GM04503 (cell line): ENCODE measurements around the gene IL18R1.

Source experiments
- DNase-seq: peaks from one replicate; pipeline ENCODE4 v3.0.0-alpha.2; 2012; ENCODE audit warnings: low read depth

IL18R1 gene

DNA sequence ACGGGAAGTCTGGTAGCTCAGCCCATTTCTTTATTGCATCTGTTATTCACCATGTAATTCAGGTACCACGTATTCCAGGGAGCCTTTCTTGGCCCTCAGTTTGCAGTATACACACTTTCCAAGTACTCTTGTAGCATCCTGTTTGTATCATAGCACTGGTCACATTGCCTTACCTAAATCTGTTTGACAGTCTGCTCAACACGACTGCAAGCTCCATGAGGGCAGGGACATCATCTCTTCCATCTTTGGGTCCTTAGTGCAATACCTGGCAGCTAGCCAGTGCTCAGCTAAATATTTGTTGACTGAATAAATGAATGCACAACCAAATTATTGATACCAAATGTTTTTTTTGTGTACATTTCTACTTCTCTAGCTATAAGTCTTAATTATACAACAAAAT, 11.2 kb upstream of the IL18R1 start:
- DNase-seq: no peak

DNA sequence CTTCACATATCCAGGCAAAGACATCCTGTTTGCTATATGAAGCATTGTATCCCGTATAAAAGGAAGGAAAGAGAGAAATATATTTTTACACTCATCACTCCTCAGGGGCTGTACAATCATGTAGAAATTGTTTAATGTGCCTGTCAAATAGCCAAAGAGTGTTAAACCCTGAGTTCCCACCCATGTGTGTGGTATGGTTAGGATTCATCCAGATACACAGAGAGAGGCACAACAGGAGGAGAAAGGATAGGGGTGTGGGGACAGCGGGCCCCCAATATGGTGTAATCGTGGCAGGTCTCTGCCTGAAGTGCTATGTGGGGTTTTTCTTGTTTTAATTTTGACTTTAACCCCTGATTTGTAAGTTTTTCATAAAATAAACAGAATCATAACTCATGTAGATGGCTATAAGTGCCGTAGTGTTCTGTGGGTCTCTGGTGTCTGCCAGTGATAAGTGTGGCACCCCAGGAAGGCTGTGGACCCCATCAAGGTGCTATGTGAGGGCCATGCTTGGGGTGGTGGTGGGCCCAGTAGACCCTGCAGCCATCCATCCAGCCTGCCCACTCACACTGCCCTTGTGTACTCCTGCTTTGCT, 10.2 kb upstream of the IL18R1 start:
- no peak for DNase-seq

DNA sequence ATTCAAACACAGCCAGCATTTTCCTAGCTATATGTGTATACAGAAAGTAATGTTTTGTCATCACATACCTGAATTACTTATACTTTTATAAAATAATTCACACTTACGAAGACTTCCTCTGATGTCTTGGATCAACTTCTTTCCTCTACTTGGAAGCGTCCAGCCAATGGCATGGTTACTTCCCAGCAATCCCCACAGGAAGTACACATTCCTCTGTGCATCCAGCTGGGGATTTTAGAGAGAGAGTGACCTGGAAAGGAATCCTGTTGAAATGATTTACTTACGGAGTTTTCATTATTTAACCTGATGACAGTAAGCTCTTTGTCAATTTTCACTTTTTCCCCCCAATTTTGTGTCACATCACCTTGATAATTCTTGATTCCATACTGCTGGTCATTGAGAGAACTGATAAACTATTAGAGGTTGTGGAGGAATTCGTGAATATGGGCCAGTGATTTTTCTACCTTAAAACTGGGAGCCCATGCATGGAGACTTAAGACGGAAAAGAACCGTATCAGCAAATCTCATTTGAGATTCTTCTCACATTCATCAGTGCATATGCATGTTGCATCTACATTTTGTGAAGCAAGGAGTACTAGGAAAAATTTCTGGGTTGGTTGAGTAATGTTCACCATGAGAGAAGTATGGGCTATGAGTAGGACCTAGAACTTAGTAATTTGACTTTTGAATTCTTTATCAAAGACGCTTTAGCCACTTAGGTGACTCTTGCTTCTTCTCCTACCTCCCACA, 9.0 kb upstream of the IL18R1 start:
- no peak for DNase-seq

DNA sequence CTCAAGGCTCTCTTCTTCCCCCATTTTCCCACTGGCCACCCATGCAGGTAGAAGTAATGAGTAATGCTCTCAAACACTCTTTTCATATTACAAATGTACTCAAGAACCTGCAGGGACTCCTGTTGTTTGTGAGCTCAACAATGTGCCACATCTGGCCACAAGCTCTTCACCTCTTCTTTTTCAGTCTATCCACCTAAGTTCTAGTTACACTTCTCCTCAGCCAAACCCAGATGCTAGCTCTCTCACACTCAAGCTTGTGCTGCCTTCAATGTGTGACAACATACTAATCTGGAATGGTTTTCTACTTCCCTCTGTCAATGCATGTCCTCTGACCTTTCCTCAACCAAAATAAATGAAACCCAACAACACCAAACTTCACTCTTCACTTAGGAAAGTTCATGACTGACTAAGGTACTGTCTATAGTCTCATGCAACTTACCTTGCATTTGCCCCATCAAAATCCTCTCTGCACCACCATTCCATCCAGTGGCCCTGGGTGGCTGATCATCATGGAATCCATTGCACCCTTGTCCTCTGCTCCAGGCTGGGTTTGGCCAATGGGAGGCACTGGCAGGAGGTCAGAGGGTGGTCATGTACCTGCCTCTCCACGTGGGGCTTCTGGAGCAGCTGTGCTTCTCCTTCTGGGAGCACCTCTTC, 5.3 kb upstream of the IL18R1 start:
- DNase-seq: no peak

DNA sequence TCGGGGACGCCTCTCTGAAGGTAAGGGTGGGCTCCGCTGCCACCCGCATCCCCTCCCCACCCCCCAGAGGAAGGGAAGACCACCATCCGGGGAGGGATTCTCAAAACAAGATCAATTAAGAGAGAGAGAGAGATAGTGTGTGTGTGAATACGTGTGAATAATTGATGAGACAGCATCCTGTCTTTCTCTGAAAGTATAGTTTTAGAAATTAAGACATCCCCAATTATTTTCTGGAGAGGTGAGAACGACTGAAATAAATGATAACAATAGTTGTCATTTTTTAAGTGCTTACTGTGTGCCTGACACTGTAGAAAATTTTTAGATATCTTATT, 751 bp downstream of the IL18R1 start:
- no peak for DNase-seq

DNA sequence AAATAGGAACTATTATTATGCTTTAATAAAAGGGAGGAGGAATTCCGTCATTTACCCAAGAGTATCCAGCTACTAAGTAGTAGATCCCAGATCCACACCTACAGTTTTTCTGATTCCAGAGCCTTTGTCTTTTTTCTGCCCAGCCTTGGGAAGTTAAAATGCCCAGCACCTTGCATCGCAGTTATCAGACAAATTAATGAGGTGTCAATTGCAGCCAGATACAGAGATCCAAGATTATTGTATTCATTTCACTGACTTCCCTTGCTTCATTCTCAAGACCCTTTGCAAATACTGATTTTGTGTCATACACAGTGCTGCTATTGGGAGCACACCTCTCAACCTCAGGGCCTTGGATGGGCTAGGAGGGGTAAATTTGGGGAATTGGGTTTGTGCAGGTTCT, 1.1 kb downstream of the IL18R1 start:
- no peak for DNase-seq

DNA sequence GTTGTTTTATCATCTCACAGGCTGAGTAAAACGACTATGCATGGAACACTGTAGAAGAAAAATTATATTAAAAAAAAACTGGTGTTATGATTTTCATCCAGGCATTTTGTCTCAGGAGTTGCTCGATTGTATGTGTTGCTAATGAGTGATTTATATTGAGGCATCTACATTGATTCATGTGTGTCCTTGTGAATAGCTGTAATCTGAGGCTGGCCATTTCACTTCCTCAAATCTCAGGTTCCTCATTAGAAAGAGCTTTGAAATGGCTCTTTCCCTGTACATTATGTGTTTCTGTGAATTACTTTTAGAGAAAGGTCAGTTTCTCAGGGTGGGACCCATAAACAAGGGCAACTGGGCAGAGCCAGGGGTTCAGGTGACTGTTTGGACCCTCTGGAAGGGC, 2.3 kb downstream of the IL18R1 start:
- DNase-seq: no peak

DNA sequence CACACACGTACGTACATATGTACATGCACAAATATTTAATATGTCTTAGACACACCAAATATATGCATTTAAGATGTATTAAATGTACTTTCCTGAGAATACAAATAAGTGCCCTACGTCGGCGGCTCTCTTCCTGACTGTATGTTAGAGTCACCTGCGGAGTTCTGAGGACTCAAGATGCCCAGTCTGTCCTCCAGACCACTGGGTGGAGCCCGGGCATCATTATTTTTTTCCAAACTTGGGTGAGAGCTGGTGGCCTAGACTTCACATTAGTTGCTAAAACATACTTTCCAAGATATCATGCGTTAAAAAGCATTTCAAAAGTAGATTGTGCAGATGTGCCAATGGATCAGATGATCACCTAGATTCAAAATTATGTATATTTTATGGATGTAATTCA, 2.9 kb downstream of the IL18R1 start:
- no peak for DNase-seq

DNA sequence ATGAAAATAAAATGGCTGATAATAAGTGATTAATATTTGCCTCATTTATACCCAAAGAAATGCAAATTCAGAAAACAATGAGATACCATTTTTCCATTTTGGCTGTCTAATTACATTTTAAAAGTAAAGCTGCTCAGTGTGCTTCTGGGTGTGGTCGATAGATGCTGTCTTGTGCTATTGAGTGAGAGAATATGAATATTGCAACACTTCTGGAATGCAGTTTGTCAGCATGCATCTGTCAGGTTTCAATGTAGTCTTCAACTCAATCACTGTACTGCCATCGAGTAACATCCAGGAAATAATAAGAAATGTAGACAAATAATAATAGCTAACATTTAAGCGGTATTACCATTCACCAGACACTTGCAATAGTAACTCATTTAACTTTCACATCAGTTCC, 3.9 kb downstream of the IL18R1 start:
- no peak for DNase-seq

DNA sequence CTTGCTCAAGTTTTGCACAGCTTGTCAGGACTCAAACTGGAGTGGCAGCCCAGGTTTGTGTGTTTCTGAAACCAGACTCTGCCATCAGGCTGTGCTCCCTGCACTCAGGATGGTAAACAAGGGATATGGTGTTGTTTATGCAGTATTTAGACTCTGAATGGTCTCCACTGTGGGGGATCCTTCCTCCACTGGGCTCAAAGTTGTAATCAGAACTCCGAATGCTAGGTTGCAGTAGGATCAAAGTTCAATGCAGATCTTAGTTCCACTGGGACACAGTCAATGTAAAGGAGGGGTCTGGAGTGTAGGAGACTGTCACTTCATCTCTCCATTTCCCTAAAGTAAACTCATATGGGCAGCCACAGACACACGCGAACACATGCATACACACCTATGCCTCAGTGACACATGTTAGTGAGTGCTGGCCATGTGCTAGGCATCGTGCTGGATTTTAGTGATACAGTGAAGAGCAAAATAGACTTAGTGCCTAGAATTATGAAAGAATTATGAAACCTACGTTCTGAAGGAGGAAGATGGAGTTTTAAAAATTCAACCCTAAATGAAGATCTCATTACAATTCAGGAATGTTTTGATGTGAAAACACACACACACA, 6.1 kb downstream of the IL18R1 start:
- no peak for DNase-seq

DNA sequence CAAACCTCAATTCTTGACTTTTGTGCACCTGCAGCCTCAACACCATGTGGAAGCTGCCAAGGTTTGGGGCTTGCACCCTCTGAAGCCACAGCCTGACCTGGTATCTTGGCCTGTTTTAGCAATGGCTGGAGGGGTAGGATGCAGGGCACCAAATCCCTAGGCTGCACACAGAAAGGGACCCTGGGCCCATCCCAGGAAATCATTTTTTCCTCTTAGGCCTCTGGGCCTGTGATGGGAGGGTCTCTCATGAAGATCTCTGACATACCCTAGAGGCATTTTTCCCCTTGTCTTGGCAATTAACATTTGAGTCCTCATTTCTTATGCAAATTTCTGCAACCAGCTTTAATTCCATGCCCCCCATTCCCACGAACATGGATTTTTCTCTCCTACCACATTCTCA, 10.2 kb downstream of the IL18R1 start:
- DNase-seq: no peak

DNA sequence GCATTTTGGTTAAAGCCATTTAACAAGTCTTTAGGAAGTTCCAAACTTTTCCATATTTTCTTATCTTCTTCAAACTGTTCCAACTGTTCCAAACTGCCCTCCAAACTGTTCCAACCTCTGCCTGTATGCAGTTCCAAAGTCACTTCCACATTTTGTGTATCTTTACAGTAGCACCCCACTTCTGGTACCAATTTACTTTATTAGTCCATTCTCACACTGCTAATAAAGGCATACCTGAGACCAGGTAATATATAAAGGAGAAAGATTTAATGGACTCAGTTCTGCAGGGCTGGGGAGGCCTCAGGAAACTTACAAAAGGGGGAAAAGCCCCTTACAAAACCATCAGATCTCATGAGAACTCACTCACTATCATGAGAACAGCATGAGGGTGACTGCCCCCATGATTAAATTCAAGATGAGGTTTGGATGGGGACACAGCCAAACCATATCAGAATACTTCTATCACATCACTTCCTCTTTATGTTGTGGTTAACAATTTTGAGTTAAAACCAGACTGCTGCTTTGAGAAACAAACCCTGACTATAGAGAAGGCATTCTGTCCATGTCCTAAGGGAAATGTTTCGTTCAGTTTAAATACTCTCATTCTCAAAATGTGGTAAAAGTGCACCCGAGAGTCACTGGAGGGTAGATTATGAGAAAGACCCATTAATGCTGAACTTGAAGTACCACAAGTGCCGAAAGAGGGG, 11.0 kb downstream of the IL18R1 start:
- DNase-seq: no peak

DNA sequence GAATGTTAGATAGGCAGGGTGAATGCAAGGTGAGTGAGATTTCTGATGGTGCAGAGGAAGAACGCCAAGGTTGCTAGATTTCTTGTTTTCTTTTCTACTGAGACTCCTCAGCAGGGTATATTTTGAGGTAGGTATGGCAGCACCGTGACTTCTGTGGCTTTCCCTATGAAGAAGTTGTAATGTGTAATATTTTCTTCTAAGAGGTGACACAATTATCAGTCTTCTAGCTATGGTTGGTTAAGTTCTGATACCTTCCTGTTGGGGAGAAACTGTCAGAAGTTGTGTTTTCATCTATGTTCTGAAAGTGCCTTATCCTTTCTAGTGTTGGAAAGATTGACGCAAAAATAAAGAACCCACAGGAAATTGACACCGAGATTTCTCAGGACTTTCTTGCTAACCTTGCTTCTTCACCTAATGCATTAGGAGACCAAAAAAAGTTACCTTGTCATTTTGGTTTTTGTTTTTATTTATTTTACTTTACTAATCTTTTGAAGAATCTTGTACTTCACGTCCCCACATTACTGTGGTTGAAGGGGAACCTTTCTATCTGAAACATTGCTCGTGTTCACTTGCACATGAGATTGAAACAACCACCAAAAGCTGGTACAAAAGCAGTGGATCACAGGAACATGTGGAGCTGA, 11.9 kb downstream of the IL18R1 start:
- DNase-seq: no peak

DNA sequence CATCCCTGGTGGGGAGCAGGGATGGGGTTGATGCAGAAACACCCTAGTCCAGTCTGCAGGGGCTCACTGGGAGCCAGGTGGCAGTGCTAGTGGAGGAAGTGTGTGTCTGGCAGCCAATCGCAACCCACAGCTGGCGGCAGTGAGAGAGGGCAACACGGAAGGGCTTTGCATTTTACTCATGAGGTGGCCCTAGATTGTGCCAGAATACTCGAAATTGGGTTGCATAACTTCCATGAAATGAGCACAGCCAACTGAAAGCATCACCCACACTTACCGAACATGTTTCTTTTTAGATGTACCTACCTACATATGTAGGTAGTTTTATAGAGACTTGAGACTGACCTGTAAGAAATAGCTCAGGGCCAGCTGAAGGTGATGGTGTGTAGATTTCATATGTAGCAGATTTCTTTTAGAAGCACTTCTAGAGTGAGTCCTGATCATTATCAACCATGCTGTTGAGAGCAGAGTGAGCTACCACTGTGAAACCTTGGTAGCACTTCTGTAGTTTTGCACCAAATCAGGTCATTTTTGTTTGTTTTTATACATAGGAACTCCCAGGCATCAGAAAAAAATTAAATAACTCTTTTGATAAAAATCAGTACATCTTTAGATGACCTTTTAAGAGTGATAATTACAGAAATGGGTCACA, 13.0 kb downstream of the IL18R1 start:
- DNase-seq: no peak

DNA sequence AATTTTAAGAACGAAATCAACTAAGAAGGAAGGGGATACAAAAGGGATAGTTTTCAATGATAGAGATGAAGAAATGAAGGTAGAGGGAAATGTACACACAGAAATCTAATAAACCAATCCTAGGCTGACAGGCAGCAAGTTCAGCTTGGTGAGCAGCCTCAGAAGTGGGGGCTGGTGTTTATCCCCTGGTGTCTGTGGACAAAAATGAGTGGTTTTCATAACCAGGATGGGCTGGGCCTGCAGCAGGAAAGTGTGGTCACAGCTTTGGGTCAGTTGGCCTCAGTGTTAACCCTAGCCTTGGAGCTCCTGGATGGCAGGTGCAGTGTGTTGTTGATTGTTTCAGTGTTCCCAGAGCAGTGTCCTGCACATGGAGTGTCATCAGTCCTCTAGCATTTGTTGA, 14.3 kb downstream of the IL18R1 start:
- no peak for DNase-seq

DNA sequence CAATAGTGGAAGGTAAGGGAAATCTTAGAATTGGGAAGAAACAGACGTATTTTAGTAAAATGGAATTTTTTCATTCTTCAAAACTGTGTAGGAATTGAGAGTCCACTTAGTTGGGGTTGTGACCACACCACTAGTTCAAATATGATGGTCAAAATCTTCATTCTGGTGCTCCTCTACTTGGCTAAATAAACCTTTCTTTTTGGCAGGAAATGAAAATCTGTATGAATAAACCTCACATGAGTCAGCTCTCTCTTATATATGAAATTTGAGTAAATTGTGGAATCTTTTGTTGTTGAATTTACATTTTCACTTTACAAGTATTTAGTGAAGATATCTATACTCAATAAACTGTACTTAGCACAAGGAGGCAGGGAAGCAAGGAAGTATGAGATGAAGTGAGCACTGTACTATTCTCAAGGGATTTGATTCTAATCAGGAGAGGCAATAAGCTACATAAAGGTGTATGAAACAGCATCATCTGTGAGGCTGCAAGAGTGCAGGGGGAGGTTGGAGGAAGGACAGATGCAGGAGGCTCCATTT, 20.5 kb downstream of the IL18R1 start:
- no peak for DNase-seq

DNA sequence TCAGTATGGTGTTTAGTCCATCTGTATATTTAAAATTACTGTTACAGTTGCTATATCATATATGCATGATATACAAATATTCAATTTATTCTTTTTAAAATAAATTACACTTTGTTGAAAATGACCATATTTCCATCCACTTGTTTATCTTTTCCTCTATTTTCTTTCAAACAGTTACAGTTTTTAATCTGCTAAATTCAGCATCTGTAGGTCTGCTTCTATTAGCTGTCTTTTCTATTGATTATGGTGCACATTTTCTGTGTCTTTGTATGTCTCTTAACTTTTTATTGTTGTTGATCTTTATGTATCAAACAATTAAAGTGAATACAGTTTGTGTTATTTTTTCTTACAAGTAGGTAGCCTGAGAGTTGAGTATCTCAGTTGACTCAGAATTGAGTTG, 28.1 kb downstream of the IL18R1 start:
- no peak for DNase-seq

DNA sequence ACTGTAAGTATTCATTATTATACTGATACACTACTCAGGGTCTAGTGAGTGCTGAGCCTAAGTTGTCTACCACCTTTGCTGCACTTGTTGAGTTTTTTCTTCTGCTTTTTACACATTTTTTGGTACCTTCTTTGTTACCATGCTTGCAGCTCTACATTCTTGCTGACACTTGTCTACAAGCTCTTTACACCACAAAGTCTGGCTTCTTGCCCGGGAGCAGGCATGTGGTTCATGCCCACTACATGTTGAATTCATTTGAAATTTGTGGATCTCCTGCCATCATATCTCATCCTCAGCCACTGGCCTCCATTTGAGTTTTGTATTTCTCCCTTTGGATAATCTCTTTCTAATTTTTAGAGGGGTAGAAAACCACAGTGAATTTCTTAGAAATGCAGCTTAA, 29.9 kb downstream of the IL18R1 start:
- DNase-seq: no peak

DNA sequence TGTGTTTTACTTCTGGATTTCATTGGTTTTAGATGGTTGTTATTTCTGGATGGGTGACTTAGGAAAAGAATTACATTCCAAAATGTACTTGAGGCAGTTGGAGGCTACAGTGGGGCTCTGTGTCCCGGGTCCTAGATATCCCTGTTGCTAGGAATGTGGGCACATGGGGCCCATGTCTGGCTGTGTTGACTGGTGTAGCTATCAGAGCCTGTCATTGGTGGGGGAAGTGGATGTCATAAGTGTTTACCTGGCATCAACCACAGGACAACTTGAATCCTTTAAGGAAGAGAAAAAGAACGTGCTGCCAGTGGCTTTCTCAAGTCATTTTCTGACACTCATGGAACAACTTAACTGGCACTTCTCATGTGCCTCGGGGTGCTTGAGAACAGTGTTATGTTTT, 30.4 kb downstream of the IL18R1 start:
- DNase-seq: no peak

DNA sequence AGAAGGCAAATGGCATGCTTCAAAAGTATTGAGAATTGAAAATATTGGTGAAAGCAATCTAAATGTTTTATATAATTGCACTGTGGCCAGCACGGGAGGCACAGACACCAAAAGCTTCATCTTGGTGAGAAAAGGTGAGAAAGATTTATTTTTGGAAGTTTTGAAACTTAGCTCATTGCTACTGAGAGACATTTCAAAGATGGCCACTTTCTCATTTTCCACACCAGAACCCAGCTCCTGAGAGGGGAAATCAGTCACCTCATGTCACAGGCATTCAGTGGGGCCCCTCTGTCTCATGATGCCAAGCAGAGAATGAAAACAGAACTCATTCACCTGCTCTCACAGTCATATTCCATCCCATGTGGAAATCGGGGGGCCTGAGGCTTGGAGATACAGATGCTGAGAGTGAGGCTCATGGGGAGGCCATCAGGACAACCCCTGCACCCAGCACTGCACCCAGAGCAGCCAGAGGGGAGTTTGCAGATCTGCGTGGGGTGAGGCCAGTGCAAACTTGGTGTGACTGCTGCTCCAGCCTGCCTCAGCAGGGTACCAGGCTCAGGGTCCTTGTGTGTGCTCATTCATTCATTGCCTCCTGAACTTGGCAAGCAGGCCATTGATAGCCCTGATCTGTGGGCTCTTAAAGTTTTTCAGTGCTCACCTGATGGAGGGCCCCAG, 31.4 kb downstream of the IL18R1 start:
- no peak for DNase-seq
